Measurements from ENCODE around the gene SH3YL1. TPM values are rescaled to one million over a fixed set of nuclear protein-coding genes. Genes with fewer than 3 reads are reported as not detected.
A peak's percentile ranks its signal among the peaks of the same experiment; 100 is the strongest.

SH3YL1 gene
- polyA plus RNA-seq, 3 donors = 96.3 to 132 (median 114) TPM

DNA sequence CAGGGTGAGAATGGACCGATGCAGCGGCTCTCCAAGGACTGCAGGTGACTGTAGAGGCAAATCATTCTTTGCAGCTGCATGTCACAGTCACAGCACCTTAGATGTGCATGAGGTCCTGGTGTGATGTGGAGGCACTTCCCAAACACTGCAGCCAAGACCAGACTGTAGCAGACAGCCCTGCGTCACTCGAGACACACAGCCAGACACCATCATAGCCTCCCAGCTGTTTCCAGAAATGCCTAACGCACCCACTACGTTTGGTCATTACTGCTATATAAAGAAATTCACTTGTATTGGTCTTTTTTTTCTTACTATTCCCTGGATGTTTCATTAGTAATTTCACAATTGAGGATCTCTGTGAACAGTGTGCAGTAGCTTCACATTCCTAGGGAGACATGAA lies 60.9 kb downstream of the SH3YL1 start:
- no peak for DNase-seq (ENCODE audit: extremely low read depth in 1 of 11, low read depth in 9 of 11, low spot score in 4 of 11)

GRCh38 chr2:201648-202433 lies 62.0 kb downstream of the SH3YL1 start:
- no peak for DNase-seq (ENCODE audit: extremely low read depth in 1 of 11, low read depth in 9 of 11, low spot score in 4 of 11)

DNA sequence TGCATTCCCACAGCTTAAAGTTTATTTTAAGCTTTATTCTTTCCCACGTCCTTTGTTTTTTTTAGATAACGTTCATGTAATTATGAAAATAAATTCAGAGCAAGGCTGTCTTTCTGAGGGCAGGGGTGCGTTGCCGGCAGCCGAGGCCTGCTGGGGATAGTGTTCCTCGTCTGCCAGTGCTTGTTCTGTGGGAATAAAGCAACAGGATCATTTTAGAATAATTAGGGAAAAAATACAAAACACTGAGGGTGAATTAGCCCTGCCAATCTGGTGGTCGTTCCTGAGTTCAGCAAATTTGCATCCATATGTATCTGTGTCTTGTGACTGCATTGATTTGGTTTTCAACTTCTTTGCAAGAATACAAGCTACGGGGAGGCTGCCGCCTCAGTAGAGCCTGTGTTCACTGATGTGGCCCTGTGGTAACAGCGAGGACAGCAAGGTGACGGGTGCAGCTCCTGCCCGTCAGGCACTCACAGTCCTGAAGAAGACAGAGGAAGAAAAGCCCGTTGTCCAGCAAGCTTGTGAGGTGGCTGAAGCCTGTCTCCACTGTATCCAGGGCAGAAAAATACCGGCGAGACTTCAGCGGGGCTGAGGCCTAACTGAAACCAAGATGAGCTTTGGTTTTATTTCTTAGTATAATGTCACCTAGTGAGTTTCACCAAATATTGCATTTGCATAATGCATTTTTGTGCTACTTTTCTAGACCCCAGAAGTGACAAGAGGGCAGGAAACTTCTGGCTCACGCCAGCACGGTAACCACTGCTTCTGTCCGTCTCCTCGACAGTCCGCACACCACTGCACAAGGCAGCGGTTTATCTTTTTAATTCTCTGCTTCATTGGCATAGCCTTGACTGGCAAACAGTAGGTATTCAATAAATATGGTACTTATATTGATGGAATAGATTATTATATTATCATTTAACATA lies 64.5 kb downstream of the SH3YL1 start:
- DNase-seq (ENCODE audit: extremely low read depth in 1 of 11, low read depth in 9 of 11, low spot score in 4 of 11) = no peak

DNA sequence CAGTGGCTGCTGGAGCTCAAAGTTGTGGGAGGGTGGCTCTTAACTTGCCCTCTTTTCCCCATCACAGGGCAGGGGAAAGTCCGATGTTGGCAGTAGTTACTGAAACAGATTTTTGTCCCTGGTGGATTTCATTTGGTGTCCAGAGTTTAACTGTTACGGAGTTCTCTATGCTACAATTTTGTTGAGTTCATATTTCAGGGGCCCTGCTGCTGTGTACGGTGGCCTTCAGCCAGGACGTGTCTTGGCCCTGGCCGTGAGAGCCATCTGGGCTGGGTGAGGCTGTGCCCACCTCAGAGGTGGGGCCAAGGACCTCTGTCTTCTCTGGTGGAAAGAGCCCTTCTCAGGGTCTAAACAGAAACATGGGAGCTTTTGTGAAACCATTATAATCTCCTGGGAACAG lies 67.4 kb downstream of the SH3YL1 start:
- no peak for DNase-seq (ENCODE audit: extremely low read depth in 1 of 11, low read depth in 9 of 11, low spot score in 4 of 11)

GRCh38 chr2:195932-196331 lies 67.9 kb downstream of the SH3YL1 start:
- DNase-seq (ENCODE audit: extremely low read depth in 1 of 11, low read depth in 9 of 11, low spot score in 4 of 11) = no peak

DNA sequence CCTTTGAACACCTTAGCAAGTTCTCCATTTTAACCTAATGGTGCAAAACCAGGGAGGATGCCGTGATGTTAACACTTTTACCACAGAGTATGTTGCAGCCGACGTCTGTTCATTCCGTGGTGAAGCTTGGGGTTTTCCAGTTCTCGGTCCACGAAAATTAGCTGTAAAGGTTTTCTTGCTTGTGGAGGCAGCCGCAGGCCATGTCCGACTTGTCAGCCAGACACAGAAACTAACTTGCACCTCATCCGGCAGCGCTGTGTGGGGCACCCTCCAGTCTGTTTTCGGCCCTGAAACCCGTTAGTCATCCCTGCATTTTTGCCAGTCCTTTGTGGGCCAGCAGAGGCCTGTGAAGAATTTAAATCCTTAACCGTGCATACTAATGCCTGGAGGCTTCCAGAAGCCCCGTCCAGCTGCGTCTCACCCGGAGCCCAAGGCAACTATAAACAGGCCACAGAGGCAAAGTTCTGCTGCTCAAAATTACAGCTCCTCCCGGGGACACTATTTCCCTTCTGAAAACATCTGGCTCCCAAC lies 70.6 kb downstream of the SH3YL1 start:
- no peak for DNase-seq (ENCODE audit: extremely low read depth in 1 of 11, low read depth in 9 of 11, low spot score in 4 of 11)

DNA sequence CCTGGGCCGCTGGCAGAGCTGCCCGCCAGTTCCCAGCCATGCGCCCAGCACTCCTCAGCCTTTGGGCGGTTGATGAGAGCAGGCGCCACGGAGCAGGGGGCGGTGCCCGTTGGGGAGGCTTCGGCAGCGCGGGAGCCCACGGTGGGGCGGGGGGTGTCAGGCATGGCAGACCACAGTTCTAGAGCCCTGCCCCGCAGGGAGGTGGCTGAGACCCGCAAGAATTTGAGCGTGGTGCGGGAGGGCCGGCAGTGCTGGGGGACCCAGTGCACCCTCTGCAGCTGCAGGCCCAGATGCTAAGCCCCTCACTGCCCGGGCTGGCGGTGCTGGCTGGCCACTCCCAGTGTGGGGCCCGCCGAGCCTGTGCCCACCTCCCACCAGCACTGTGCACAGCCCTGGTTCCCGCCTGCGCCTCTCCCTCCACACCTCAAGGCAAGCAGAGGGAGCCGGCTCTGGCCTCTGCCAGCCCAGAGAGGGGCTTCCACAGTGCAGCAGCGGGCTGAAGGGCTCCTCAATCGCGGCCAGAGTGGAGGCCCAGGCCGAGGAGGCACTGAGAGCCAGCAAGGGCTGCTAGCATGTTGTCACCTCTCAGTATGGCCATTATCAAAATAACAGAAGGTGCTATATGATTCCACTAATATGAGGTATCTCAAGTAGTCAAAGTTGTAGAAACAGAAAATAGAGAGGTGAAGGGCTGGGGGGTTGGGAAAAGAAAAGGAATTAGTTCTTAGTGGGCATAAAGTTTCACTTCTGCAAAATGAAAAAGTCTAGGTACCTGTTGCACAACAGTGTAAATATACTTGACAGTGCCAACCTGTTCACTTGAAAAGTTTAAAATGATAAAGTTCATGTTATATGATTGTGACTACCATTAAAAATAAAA lies 72.3 kb downstream of the SH3YL1 start:
- no peak for DNase-seq (ENCODE audit: extremely low read depth in 1 of 11, low read depth in 9 of 11, low spot score in 4 of 11)

DNA sequence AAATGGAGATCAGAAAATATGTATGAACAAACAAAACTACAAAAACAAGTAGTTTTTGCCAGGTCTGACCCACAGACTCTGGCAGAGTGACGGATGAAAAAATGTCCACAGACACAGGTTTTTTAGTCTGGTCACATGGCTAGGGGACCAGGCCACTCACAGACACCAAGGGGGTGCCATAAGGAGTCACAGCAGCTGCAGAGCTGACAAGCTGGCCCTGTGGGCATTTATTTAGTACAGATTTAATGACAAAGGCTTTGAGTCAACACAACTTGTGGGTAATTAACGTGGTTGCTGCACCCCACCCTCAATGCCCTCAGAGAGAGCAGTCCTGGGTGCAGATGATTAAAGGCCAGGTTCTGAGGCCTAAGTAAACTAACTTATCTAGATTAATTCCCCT lies 76.0 kb downstream of the SH3YL1 start:
- no peak for DNase-seq (ENCODE audit: extremely low read depth in 1 of 11, low read depth in 9 of 11, low spot score in 4 of 11)

DNA sequence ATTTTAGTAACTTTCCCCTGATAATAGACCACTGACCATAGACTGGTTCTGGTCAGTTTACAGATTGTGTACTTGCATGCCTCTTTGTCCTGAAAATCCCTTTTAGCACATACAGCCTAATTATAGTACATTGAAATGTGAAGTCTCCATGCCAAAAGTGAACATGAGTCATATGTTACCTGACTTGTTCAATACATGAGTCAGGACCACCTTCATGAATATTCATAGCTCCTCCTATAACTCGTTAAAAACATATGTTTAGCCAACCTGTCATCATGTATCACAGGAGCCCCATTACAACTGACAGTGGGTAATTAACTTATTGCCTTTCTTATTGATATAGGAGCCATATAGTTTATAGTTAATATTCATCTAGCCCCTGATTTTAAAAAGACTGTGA lies 78.6 kb downstream of the SH3YL1 start:
- no peak for DNase-seq (ENCODE audit: extremely low read depth in 1 of 11, low read depth in 9 of 11, low spot score in 4 of 11)

GRCh38 chr2:184695-185094 lies 79.1 kb downstream of the SH3YL1 start:
- no peak for DNase-seq (ENCODE audit: extremely low read depth in 1 of 11, low read depth in 9 of 11, low spot score in 4 of 11)

- no peak for DNase-seq (ENCODE audit: extremely low read depth in 1 of 11, low read depth in 9 of 11, low spot score in 4 of 11)
These were observed 81.2 kb downstream of the SH3YL1 start for GRCh38 chr2:182509-183122.

GRCh38 chr2:180311-180710 lies 83.5 kb downstream of the SH3YL1 start:
- no peak for DNase-seq (ENCODE audit: extremely low read depth in 1 of 11, low read depth in 9 of 11, low spot score in 4 of 11)

DNA sequence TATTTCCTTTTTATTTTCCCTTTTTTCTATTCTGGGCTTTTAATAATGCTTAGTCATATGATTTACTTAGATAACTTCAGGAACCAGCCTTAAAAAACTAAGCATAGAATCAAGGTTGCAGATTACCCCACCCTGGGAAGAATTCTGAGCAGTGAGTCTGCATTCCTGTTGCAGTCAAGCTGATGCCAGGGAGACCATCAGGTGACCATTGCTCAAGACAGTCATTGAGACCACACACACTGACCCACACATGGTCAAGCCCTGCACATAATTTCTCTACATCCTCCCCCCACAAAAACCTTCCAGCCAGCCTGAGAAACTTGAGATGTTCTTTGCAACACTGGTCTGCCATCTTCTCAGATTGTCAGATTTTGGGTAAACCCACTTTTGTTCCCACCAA lies 83.9 kb downstream of the SH3YL1 start:
- DNase-seq (ENCODE audit: extremely low read depth in 1 of 11, low read depth in 9 of 11, low spot score in 4 of 11) = no peak

GRCh38 chr2:177733-178132 lies 86.1 kb downstream of the SH3YL1 start:
- no peak for DNase-seq (ENCODE audit: extremely low read depth in 1 of 11, low read depth in 9 of 11, low spot score in 4 of 11)

DNA sequence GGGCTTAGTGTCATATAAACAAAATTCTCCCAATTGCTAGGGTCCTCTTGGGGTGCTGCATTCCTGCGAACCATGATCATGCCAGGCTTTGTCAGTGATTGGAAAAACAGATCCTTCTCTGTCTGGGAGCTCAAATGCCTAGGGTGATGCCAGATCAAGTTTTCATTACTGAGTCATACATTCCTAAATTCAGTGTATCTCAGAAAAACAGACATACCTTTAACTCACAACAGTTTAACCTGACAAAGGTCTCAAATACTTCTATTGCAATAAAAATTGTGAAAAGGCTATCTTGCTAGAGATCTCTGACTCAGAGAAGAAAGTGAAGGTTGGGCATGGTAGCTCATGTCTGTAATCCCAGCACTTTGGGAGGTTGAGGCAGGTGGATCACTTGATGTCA lies 86.9 kb downstream of the SH3YL1 start:
- no peak for DNase-seq (ENCODE audit: extremely low read depth in 1 of 11, low read depth in 9 of 11, low spot score in 4 of 11)

GRCh38 chr2:175880-176820 lies 87.7 kb downstream of the SH3YL1 start:
- peak in 1 of 11 donors; percentile 19 for DNase-seq (ENCODE audit: extremely low read depth in 1 of 11, low read depth in 9 of 11, low spot score in 4 of 11)

DNA sequence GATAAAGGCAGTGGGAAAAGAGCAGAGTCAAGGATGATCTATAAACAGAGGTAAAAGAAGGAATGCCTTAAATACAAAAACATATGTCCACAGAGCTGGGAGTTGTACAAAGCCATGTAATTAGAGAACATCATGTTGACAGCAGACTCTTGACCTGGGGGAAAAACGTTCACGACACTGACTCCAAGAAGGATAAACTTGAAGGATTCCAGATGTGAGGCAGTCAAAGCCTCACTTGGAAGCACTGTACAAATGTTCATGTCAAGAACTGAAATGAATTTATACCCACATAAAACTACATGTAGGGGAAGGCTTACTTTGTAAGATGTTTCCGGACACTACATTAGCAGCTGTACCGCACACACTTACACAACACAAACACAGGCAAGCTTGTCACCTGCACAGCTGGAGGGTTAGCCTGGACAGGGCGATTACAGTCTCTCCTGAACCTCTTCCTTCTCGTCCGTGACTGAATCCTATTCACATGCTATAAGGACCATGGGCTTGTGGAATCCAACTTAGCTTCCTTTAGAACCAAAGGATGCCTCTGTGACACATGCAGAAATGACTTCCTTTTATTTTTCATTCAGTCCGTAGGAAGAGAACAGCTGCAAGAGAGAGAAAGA lies 88.6 kb downstream of the SH3YL1 start:
- DNase-seq (ENCODE audit: extremely low read depth in 1 of 11, low read depth in 9 of 11, low spot score in 4 of 11) = peak in 10 of 11 donors; percentile 41 to 73 (median 62)
